Renal cortical epithelial cell (primary cell): ENCODE results near the gene LRBA. TPM values are rescaled to one million over a fixed set of nuclear protein-coding genes. Genes with fewer than 3 reads are reported as not detected.

Experiments
- DNase-seq: peaks from one replicate; pipeline ENCODE4 v3.0.0-alpha.2; 2011; ENCODE audit warnings: low read depth
- total RNA-seq: library from RNA; depleted of rRNA; stranded (reverse); fragments of >200 nt; gene quantifications from 2 replicates; pipeline ENCODE4 v1.2.3, GENCODE V29; 2014

LRBA gene
- total RNA-seq, 1 donor from 2014 or later: 119 TPM

DNA sequence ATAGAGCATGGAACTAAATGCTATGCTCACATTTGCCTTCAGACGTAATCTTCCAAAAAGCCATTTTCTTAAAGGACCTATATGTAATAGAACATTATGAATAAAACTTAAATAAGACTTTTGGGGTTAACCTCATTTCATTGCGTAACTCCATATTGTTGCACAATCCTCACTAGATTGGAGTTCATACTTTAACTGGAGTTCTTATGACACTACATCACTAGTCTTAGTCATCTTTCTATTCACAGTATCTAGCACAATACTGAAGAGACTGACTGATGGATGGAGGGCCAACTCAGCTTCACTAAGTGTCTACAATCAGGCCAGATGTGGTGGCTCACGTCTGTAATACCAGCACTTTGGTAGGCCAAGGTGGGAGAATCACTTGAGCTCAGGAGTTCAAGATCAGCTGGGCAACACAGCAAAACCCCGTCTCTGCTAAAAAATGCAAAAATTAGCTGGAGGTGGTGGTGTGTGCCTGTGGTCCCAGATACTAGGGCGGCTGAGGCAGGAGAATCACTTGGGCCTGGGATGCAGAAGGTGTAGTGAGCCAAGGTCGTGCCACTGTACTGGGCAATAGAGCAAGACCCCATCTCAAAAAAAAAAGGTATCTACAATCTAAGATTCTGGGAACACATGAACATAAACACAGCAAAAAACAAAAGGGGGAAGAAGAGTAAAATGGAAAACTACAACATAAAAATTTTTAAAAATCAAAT, 513.9 kb downstream of the LRBA start:
- peak; percentile 86 for DNase-seq

DNA sequence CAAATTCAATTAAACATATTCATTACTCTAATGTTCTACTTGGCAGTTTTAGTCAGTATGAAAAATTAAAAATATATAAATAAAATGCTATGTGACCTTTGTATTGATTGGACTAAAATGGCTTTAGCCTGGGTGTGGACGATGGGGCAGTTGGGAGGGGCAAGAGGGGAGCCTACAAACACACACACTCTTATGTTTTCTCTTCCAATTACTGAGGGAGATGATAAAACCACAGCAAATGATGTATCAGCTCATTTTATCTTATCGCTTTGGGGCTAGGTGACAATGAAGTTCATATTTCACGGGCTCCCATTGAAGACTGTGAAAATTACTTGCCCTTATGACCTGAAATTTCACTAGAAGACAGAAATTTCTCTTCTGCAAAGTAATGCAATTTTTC, 517.5 kb downstream of the LRBA start:
- DNase-seq: no peak

DNA sequence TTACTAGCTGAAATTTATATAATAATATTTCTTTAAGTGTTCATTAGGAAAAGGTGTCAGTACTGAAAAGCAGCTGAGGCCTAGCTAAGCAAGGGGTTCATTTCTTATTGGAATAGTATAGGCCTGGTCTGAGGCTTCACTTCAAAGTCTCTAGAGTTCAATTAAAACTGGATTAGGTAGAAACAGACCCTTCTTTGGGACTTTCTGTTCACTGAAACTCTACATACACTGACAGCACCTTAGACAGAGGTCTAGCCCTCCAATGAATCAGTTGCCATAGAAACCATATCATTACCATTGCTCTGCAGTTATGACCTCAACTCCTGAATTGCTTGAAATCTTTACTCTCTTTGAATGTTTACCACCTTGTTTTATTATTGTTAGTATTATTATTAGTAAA, 519.5 kb downstream of the LRBA start:
- no peak for DNase-seq

DNA sequence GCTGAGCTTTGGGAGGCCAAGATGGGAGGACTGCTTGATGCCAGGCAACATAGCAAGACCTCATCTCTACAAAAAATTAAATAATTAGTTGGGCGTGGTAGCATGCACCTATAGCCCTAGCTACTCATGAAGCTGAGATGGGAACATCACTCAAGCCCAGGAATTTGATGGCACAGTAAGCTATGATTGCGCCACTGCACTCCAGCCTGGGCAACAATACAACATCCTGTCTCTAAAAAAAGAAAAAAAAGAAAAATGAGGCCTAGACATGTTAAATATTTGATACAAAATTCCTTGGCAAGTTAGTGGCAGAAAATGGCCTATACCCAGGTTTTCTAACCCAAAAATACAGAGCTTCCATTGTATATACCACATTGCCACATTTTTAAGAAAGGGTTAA, 521.2 kb downstream of the LRBA start:
- peak; percentile 24 for DNase-seq

DNA sequence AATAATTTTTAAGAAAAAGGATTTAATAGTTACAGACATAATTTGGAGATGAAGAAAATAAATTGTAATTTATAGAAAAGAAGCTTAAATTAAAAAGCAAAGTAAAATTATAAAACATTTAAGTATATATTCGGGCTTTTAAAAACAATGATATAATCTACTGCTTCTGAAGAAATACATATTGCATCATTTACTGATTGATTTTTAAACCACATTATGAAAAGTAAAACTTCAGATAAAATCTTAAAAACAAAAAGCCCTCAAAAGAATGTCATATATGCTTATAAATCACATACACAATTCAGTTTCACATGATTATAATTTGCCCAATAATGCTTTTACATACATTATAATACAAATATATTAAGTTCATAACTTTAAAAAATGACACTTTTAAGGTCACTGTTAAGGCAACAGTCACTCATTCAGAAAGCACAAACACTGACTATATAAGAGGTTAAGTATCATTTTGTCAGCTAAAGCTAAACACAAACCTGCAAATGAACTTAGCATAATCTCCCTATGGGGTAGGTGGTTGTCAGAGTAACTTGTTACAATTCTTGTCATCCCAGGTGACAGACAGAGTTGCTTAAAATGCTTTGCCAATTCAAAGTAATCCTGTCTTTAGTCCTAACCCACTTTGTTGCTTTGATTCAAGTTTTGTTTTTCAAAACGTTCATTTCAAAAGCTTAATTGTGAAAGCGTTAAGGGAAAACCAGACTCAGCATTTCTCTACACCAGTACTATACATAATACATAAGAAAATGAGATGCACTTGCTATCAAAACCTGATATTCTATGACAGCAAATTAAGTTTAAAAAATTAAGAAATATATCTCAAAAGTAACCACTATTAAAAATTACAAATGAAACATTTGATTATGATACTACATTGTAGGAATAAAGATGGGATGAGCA, 523.7 kb downstream of the LRBA start:
- no peak for DNase-seq

GRCh38 chr4:150482581-150482980, 532.5 kb downstream of the LRBA start:
- DNase-seq: no peak

- DNase-seq: no peak
Observed at GRCh38 chr4:150479657-150480056, 535.4 kb downstream of the LRBA start.

- DNase-seq: no peak
Observed at GRCh38 chr4:150477869-150478268, 537.2 kb downstream of the LRBA start.

- DNase-seq: no peak
Observed at GRCh38 chr4:150476776-150477175, 538.3 kb downstream of the LRBA start.

GRCh38 chr4:150475763-150476162, 539.3 kb downstream of the LRBA start:
- DNase-seq: no peak

GRCh38 chr4:150464523-150464922, 550.6 kb downstream of the LRBA start:
- DNase-seq: no peak

- peak; percentile 7 for DNase-seq
Observed at GRCh38 chr4:150462743-150463142, 552.3 kb downstream of the LRBA start.

DNA sequence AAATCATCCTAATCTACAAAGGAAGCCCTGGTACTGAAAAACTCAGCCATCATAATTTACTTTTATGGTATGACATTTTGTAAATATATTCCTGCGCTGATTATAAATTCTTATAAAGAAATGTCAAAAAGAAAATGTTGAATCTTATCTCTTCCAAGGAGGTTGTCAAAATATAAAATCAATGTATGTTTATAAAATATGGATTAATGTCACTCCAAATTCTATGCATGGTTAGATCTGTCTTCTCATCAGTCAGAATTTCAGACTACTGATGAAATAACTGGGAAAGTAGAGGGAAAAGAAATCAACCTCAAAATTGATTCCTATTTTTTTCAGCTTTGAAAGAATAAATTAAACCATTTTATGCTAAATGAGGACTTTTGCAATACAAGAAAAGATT, 553.1 kb downstream of the LRBA start:
- no peak for DNase-seq

DNA sequence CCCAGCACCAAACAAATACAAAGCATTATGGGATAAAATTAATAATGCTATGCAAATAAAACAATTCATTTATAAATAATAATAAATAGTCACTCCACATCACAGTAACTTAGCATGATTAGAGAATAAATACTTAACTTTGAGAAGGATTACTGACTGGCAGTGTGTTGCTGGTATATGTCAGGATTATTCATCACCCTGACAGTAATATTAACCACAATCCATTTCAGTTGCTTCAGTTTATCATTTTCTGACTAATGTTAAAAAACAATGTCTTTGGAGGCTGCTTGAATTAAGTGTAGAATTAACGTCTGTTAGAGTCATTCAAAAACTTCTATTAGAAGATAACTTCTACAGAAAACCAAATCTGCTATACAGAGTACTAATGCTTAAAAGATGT, 557.3 kb downstream of the LRBA start:
- DNase-seq: no peak

GRCh38 chr4:150451883-150452282, 563.2 kb downstream of the LRBA start:
- no peak for DNase-seq

GRCh38 chr4:150447356-150447755, 567.7 kb downstream of the LRBA start:
- no peak for DNase-seq

- no peak for DNase-seq
Observed at GRCh38 chr4:150439451-150439933, 575.6 kb downstream of the LRBA start.

GRCh38 chr4:150436598-150437370, 578.3 kb downstream of the LRBA start:
- DNase-seq: no peak

GRCh38 chr4:150431221-150431620, 583.9 kb downstream of the LRBA start:
- DNase-seq: no peak

DNA sequence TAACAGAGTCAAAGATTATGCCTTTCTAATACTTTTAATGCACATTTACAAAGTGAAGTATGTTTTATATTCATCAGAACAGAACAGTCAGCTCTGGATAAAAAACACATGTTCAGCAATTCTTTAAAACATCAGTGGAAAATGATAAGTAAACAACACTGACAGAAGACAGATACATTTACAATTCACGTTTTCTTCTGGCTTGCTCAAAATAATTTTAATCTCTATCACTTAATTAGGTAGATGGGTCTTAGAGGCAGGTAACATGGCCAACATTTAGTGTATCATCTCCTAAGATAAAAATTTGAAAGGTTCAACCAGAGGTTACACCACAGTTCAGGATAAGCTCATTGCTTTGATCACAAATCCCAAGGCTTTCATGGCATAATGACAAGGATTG, 589.9 kb downstream of the LRBA start:
- DNase-seq: no peak

- no peak for DNase-seq
Observed at GRCh38 chr4:150423503-150423902, 591.6 kb downstream of the LRBA start.

- DNase-seq: no peak
Observed at GRCh38 chr4:150423074-150423473, 592.0 kb downstream of the LRBA start.
